Activated CD4-positive, alpha-beta T cell treated with anti-CD3 and anti-CD28 coated beads, Interleukin-2, amount 50 U/mL, for 4 hours (primary cell): ENCODE results near the gene DXO.
A peak's percentile ranks its signal among the peaks of the same experiment; 100 is the strongest.
"Not testable (repeated sequence)": the region's sequence is repeated elsewhere in the genome, so short reads cannot be mapped to it uniquely, and the experiment has no call there.

Experiments used
- DNase-seq, 2 experiments: peaks; one replicate each; pipeline ENCODE4 v3.0.0-alpha.2; 2020

The DXO gene

DNA sequence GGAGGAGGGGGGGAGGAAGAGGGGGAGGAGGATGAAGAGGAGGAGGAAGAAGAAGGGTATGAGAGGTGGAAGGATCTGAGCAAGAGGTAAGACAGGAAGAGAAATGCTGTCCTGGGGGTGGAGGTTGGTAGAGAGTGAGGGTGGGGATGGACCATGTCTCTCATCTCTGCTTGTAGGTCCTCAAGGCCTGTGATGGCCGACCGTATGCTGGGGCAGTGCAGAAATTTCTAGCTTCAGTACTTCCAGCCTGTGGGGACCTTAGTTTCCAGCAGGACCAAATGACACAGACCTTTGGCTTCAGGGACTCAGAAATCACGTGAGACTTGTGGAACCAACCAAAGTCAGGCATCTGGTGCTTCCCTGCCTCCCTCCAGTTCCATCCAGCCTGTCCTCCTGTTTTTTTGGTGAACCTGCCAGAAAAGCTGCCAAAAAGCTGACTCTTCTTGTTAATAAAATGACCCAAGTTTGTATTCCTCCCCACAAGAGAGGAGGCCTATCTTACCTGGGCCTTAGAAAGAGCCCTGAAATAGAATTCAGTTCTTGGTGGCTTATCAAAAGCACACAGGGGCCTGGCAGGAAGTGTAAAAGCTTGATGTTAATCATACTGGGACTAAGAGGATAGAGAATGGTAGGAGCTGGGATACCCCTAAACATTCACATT is 7.4 kb upstream of the DXO start:
- DNase-seq = no peak

DNA sequence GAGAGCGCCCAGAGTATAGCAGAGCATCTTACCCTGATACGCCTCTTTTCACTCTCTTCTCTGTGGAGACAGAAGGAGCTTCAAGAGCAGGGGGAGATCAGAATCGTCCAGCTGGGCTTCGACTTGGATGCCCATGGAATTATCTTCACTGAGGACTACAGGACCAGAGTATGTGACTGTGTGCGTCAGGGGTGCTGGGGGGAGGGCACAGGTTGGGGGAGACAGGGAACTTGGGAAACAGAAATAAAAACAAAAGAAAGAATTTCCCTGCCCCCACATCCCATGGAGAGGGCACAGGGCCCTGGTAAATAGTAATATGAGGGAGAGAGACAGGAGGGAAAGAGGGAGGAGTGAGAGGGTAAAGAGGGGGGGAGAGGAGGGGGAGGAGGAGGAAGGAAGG is 6.9 kb upstream of the DXO start:
- no peak for DNase-seq

- no peak for DNase-seq
Measured at GRCh38 chr6:31977816-31978431, 6.0 kb upstream of the DXO start.

DNA sequence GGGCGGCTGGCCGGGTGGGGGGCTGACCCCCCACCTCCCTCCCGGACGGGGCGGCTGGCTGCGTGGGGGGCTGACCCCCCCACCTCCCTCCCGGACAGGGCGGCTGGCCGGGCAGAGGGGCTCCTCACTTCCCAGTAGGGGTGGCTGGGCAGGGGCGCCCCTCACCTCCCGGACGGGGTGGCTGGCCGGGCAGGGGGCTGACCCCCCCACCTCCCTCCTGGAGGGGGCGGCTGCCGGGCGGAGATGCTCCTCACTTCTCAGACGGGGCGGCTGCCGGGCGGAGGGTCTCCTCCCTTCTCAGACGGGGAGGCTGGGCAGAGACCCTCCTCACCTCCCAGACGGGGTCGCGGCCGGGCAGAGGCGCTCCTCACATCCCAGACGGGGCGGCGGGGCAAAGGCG is 4.1 kb upstream of the DXO start:
- DNase-seq = not testable (repeated sequence)

DNA sequence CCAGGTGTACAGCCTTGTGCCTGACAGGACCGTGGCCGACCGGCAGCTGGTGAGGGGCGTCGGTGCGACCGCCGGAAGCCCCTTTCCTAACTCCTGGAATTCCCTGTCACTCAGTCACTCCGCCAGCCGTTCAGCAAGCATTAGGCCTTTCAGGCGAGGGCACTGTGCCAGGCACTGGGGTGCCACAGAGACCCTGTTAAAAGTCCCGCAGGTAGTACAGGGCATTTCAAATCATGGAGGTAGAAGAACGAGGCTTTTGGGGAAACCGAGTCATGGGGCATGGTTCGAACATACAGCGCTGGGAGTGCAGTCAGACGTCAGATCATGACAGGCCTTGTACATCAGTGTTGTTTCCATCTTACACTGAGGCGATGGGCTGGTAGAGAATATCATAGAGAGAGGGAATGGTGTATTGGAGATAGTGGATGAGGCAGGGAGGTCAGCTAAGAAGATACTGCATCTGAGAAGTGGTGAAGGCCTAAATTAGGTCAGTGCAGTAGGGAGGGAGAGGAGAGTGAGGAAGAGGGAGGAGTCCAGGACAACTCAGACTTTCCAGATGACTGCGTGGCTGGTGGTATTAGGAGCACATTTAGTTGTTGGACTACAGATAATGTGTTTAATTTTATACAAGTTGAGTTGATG is 892 bp upstream of the DXO start:
- DNase-seq = no peak

DNA sequence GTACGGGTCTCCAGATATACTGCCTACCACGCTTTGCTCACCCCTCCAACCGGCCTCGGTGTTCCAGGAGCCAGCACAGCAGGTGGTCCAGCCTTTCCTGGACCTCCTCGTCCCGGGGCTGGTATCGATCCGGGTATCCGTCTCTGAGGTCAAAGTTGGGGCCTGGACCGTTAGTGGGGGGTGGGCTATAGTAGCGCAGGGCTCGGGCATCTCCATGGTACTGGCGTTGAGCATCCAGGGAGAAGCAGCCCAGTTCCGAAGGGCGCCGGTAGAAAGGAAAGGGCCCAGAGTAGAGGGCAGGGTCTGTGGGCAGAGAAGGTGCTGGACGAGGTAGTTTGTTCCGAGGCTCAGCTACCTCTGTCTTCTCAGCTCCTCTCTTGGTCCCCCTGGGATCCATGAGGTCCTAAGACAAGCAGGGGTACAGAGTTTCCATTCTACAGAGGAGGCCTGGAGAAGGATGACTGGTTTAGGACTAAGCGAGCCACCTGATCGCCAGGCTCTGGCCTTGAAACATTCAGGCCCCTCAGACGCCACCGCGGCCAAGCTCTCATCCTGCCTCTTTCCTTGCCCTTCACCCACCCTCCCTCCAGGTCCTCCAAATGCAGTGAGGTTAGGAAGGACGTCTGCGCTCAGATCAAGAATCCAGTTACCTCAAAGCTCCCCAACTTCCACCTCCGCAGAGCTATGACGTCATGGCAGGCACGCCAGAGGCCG is 502 bp downstream of the DXO start:
- no peak for DNase-seq

DNA sequence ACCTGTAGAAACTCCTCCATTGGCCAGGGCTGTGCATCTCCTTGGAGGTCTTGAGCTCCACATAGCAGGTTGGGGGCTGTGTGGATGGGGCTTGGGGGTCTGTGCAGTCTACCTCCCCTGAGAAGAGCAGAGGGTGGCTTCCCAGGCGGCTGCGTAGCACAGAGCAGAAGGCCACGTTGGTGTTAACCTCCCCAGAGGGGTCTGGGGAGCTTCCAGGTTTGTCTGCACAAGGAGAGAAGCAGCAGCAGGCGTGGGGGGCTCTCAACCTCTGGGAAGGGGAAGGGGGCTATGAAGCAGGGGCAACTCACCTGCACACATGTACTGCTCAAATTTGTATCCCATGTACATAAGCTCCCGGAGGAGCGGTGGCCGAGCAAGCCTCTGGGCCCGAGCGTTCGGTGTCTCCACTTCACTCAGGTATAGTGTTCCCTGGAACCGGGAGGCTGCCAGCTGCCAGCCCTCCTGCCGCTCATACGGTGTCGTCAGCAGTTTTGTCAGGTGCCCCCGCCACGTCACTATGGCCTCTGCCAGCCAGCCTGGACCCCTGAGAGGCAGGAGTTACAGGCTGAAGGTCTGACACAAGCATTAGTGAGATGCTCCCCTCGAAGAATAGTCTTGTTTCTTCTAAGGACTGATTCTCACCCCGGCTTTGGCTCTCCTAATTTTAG is 1.2 kb downstream of the DXO start:
- no peak for DNase-seq

DNA sequence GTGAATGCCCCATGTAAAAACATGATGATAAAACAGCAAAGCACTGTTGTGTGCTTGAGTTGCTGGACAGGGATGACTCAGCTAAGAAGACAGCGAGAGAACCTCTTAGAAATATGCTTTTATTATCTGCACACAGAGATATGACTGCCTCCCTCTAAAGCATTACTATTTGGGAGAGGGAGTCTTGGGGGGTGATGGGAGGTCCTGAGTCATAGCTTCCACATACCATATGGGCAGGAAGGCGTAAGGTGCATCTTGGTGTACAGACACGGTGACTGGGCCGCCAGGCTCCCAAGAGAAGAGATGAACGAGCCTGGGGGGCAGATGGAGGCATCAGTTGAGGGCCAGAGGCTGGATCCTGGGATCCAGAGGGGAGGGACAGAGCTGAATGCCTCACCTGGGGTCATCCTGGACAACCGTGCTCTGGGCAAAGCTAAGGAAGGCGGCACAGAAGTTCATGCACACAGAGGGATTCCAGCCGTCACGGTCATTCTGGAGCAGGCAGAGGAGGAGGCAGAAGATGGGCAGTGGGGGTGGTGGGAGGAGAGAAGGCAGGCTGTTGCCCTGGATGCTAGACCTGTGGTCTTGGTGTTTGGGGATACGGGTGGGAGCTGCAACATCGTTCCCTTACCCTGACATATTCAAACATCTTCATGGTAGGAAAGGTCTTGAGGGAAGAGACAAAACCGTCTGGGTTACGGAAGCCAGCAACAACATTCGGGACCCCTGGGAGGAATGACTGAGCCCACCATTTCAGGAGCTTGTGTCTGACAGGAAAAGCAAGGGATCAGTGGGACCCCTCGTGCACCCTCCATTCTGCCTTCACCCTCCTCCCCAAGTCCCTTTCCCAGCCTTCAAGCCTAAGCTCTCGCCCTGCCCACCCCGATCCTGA is 2.0 kb downstream of the DXO start:
- no peak for DNase-seq

DNA sequence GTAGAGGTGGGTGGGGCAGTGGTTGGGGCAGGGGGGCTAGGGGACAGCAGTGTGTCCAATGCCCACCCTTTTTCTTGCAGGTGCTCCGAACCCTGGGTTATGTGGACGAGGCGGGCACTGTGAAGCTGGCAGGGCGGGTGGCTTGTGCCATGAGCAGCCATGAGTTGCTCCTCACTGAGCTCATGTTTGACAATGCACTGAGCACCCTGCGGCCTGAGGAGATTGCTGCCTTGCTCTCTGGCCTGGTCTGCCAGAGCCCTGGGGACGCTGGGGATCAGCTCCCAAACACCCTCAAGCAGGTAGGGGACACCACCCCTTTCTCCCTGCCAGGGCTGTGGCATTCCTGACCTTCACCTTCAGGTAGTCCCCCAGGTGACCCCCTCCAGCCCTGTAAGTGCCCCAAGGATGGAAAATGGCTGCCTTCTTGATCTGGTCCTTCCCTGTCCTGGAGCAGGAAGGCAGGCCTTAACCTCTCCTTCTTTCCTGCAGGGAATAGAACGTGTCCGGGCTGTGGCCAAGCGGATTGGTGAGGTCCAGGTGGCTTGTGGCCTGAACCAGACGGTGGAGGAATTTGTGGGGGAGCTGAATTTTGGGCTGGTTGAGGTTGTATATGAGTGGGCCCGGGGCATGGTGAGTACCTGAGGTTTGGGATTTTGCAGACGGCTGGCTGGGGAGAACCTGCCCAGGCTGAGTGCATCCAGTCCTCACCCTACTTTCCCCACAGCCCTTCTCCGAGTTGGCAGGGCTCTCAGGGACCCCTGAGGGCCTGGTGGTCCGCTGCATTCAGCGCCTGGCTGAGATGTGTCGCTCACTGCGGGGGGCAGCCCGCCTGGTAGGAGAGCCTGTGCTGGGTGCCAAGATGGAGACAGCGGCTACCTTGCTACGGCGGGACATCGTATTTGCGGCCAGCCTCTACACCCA is 2.9 kb downstream of the DXO start:
- no peak for DNase-seq

DNA sequence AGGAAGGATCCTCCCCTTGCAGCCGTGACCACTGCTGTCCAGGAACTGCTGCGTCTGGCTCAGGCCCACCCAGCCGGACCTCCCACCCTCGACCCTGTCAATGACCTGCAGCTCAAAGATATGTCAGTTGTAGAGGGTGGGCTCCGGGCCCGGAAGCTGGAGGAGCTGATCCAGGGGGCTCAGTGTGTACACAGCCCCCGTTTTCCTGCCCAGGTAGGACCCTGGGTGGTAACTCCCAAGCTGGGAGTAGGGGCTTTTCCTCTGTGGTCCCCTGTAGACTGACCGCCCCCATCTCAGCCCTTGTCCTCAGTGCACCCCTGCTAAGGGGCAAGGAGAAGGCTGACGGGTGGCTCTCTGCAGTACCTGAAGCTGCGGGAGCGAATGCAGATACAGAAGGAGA is 3.6 kb downstream of the DXO start:
- DNase-seq = no peak

GRCh38 chr6:31967926-31968320 is 4.0 kb downstream of the DXO start:
- DNase-seq = no peak

- no peak for DNase-seq
Measured at GRCh38 chr6:31966997-31967925, 4.7 kb downstream of the DXO start.

DNA sequence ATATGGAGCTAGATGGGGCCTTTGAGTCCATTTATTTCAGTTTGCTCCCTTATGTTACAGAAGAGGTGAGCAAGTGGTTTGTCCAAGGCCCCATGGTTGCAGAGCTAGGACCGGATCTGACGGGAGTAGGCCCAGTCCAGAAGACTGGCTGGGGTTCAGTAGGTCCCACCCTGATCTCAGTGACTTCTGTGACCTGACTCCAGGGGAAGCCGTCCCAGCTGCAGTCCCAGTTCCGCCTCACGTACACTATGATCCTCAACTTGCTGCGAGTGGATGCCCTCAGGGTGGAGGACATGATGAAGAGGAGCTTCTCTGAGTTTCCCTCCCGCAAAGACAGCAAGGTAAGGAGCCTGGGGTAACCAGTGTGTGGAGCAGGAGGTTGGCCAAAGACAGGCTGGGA is 5.4 kb downstream of the DXO start:
- DNase-seq = no peak

- DNase-seq = no peak
Measured at GRCh38 chr6:31965700-31966099, 6.2 kb downstream of the DXO start.

DNA sequence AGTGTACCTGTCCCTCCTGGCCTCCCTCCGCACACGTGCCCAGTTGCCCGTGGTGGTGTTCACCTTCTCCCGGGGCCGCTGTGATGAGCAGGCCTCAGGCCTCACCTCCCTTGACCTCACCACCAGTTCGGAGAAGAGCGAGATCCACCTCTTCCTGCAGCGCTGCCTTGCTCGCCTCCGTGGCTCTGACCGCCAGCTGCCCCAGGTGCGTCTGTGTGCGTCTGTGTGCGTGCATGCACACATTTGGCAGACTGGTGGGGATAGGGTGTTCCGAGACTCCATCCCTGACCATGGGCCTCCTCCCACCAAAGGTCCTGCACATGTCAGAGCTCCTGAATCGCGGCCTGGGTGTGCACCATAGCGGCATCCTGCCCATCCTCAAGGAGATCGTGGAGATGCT is 8.0 kb downstream of the DXO start:
- no peak for DNase-seq

- no peak for DNase-seq
Measured at GRCh38 chr6:31961616-31962015, 10.3 kb downstream of the DXO start.

- peak; percentile 97 for DNase-seq
Measured at GRCh38 chr6:31958741-31959739, 12.9 kb downstream of the DXO start, which contains the start of the genes NELFE and SKIC2. NELFE (minus strand) TSS chr6:31958971; CDS start chr6:31958446, 525 bp downstream. SKIC2 (plus strand) TSS chr6:31959175; CDS start chr6:31959193, 18 bp downstream.

DNA sequence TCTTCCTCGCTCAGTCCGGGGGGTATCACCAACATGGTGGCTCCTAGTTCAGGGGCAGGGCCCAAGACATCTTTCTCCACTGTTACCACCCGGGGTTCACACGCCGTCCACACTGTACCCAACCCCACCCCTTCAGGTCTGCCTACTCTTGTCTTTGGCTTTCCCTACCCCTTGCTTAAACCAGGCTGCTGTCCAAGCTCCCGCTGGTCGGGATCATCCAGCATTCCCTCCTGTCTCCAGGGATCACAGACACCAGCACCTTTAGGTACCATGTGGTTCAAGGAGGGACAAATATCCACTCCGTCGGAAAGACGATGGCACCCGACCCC is 13.6 kb downstream of the DXO start:
- DNase-seq = no peak

GRCh38 chr6:31956796-31957195 is 15.1 kb downstream of the DXO start:
- DNase-seq = no peak
